DOHH2 (cell line): ENCODE data around the gene GRM4.

Experiments
- H3F3A ChIP-seq: fragments of 200-600 bp; sonication (generic), shearing (Covaris generic); 2 replicates; pipeline ENCODE4 v1.6.0; 2016; ENCODE audit warnings: antibody characterized with exemption, mild to moderate bottlenecking; ENCODE audit not compliant: control insufficient read depth, insufficient read depth
- H3K27ac ChIP-seq: fragments of 200-600 bp; sonication (generic); 2 replicates; pipeline ENCODE4 v1.5.1; 2014; ENCODE audit warnings: low read depth, mild to moderate bottlenecking, low read length, moderate library complexity
- H3K27me3 ChIP-seq: fragments of 200-600 bp; sonication (generic); 2 replicates; pipeline ENCODE4 v1.6.1; 2014; ENCODE audit warnings: mild to moderate bottlenecking, low read length, mixed read lengths; ENCODE audit not compliant: control insufficient read depth
- H3K36me3 ChIP-seq: fragments of 200-600 bp; sonication (generic); 2 replicates; pipeline ENCODE4 v1.6.1; 2014; ENCODE audit warnings: mild to moderate bottlenecking, low read length, moderate library complexity, mixed read lengths; ENCODE audit not compliant: control insufficient read depth
- H3K4me1 ChIP-seq: fragments of 200-600 bp; sonication (generic); 2 replicates; pipeline ENCODE4 v1.6.1; 2014; ENCODE audit warnings: mild to moderate bottlenecking, low read length, mixed read lengths; ENCODE audit not compliant: control insufficient read depth
- H3K4me2 ChIP-seq: fragments of 200-600 bp; sonication (generic); 2 replicates; pipeline ENCODE4 v1.6.0; 2014; ENCODE audit warnings: mild to moderate bottlenecking, low read length, moderate library complexity
- H3K4me3 ChIP-seq: fragments of 200-600 bp; sonication (generic); 2 replicates; pipeline ENCODE4 v1.5.1; 2014; ENCODE audit warnings: mild to moderate bottlenecking, low read length, mixed read lengths
- H3K79me2 ChIP-seq: fragments of 200-600 bp; sonication (generic); 2 replicates; pipeline ENCODE4 v1.6.1; 2014; ENCODE audit warnings: mild to moderate bottlenecking, low read length, mixed read lengths; ENCODE audit not compliant: control insufficient read depth
- H3K9me2 ChIP-seq: fragments of 200-600 bp; sonication (generic); replicated peaks from 2 replicates; pipeline ENCODE4 v1.6.1; 2014; ENCODE audit warnings: mild to moderate bottlenecking, low read length, mixed read lengths; ENCODE audit not compliant: control insufficient read depth
- H3K9me3 ChIP-seq: fragments of 200-600 bp; sonication (generic); 2 replicates; pipeline ENCODE4 v1.6.1; 2014; ENCODE audit warnings: antibody characterized with exemption, low read length, mixed read lengths; ENCODE audit not compliant: control insufficient read depth, insufficient read depth
- H4K20me1 ChIP-seq: fragments of 200-600 bp; sonication (generic); 2 replicates; pipeline ENCODE4 v1.6.0; 2014; ENCODE audit warnings: low read depth, mild to moderate bottlenecking, antibody characterized with exemption, low read length, moderate library complexity; ENCODE audit not compliant: control insufficient read depth, insufficient read depth
- EZH2phosphoT487 ChIP-seq: fragments of 200-600 bp; sonication (generic); IDR thresholded peaks from 2 replicates; pipeline ENCODE4 v1.6.1; 2017; ENCODE audit warnings: borderline replicate concordance, mild to moderate bottlenecking, antibody characterized with exemption, low read length, moderate library complexity, mixed read lengths
- TF ChIP-seq, protein P1 (sequence below): fragments of 200-600 bp; sonication (generic); IDR thresholded peaks from one replicate; pipeline ENCODE4 v1.5.1; 2014; ENCODE audit warnings: antibody characterized with exemption, mild to moderate bottlenecking, low read depth, low read length; ENCODE audit not compliant: poor library complexity, severe bottlenecking

Gene GRM4

DNA sequence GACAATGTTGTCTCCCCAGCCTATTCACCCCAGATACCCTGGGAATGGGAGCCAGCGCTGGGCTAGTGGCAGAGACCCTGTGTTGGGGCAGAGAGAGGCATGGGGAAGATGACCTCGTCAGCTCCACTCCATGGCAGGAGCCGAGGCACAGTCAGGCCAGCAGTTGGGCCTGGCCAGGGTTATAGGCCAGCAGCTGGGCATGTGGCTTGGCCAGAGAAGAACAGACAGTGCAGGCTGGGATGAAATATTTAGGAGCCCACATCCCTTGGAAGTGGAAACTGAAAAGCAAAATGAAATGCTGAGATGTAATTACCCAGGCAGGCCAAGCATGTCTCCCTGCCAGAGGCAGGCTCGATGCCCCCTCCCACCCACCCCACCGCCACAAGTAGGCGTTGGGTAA lies 70.0 kb downstream of the GRM4 start:
- Histone ChIP-seq H3K9me3 (peaks cover 18% of the 10 kb centered on the region; the same call in 1 of the 2 replicates), H3K27me3 (no peaks in the 10 kb centered on the region), H3K4me3 (no peak overlapping the region)

GRCh38 chr6:34074064-34074742 lies 71.7 kb downstream of the GRM4 start:
- H3F3A ChIP-seq, result peaks cover 4% of the 10 kb centered on the region
- H3K36me3 ChIP-seq, result no peaks in the 10 kb centered on the region
- H3K79me2 ChIP-seq, result no peaks in the 10 kb centered on the region
- no peak for TF ChIP-seq EZH2phosphoT487
- TF ChIP-seq, protein P1, sequence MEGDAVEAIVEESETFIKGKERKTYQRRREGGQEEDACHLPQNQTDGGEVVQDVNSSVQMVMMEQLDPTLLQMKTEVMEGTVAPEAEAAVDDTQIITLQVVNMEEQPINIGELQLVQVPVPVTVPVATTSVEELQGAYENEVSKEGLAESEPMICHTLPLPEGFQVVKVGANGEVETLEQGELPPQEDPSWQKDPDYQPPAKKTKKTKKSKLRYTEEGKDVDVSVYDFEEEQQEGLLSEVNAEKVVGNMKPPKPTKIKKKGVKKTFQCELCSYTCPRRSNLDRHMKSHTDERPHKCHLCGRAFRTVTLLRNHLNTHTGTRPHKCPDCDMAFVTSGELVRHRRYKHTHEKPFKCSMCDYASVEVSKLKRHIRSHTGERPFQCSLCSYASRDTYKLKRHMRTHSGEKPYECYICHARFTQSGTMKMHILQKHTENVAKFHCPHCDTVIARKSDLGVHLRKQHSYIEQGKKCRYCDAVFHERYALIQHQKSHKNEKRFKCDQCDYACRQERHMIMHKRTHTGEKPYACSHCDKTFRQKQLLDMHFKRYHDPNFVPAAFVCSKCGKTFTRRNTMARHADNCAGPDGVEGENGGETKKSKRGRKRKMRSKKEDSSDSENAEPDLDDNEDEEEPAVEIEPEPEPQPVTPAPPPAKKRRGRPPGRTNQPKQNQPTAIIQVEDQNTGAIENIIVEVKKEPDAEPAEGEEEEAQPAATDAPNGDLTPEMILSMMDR, result no peak
- H3K9me3 ChIP-seq, result peaks cover 18% of the 10 kb centered on the region; the same call in 1 of the 2 replicates
- no peaks in the 10 kb centered on the region for H3K9me2 ChIP-seq
- no peak overlapping the region for H3K4me3 ChIP-seq
- no peaks in the 10 kb centered on the region for H4K20me1 ChIP-seq
- H3K4me2 ChIP-seq, result no peak overlapping the region
- no peaks in the 10 kb centered on the region for H3K4me1 ChIP-seq
- H3K27me3 ChIP-seq, result no peaks in the 10 kb centered on the region
- no peak overlapping the region for H3K27ac ChIP-seq

More for the DNA sequence above, 70.0 kb downstream of the GRM4 start:
- Histone ChIP-seq H3F3A (peaks cover 4% of the 10 kb centered on the region), H4K20me1 (no peaks in the 10 kb centered on the region), H3K9me2 (no peaks in the 10 kb centered on the region), H3K36me3 (no peaks in the 10 kb centered on the region), H3K27ac (no peak overlapping the region), H3K4me2 (no peak overlapping the region), H3K79me2 (no peaks in the 10 kb centered on the region), H3K4me1 (no peaks in the 10 kb centered on the region)
- no peak for TF ChIP-seq EZH2phosphoT487
- TF ChIP-seq, protein P1, result no peak

- TF ChIP-seq EZH2phosphoT487, result no peak
- TF ChIP-seq, protein P1, result no peak
- Histone ChIP-seq H3K79me2 (no peaks in the 10 kb centered on the region), H3F3A (peaks cover 4% of the 10 kb centered on the region), H3K4me1 (no peaks in the 10 kb centered on the region), H4K20me1 (no peaks in the 10 kb centered on the region), H3K36me3 (no peaks in the 10 kb centered on the region), H3K4me3 (no peak overlapping the region), H3K4me2 (no peak overlapping the region), H3K9me3 (peaks cover 18% of the 10 kb centered on the region; the same call in 1 of the 2 replicates), H3K9me2 (no peaks in the 10 kb centered on the region), H3K27ac (no peak overlapping the region), H3K27me3 (no peaks in the 10 kb centered on the region)
Observed at GRCh38 chr6:34073540-34073939, 72.3 kb downstream of the GRM4 start.
